HepG2 (cell line): ENCODE results near the gene OPRL1. TPM values are rescaled to one million over a fixed set of nuclear protein-coding genes. Genes with fewer than 3 reads are reported as not detected.

Source experiments
- ATAC-seq: fragments of 200-7000 bp; cut with Tn5 transposase; 3 replicates; pipeline ENCODE4 v1.9.1; 2020; ENCODE audit warnings: mild to moderate bottlenecking, moderate library complexity
- BruUV-seq: library from RNA; stranded (reverse); fragments of 400-500 nt; replicated peaks from 2 replicates; lab custom pipeline; 2021; lab: Mats Ljungman, UMichigan
- CTCF ChIA-PET: fragments of 300-600 bp; formaldehyde crosslinking; extraction: SDS; loops from one replicate; lab custom pipeline; 2021; ENCODE audit warnings: low total read pairs, inconsistent platforms, low intra/inter-chr PET ratio; lab: Yijun Ruan, JAX
- POLR2A ChIA-PET: fragments of 350-600 bp; sonication (Branson Sonifier 250); formaldehyde crosslinking; loops from one replicate; lab custom pipeline; 2020; ENCODE audit warnings: antibody characterized with exemption, inconsistent platforms; lab: Yijun Ruan, JAX
- DNase-seq: peaks from one replicate; pipeline ENCODE4 v3.0.0-alpha.2; 2015; ENCODE audit warnings: low spot score
- FAIRE-seq: peaks from 3 replicates; lab custom pipeline; 2011; peaks lifted over from hg19 to GRCh38; lab: Jason Lieb, UNC
- H2AFZ ChIP-seq: one replicate; pipeline ENCODE4 v1.6.1; 2011; ENCODE audit warnings: low read length, inconsistent platforms
- H3K27ac ChIP-seq: fragments of 300-600 bp; 3 replicates; pipeline ENCODE4 v1.8.0; 2011; ENCODE audit warnings: mixed run types, mild to moderate bottlenecking, mixed read lengths, low read length, inconsistent platforms; ENCODE audit not compliant: insufficient read depth; ENCODE audit errors: extremely low read length
- H3K27me3 ChIP-seq, 2 experiments: fragments of 200-600 bp in 1 of 2; 2 replicates in 1 of 2; 3 replicates in 1 of 2; pipeline versions ENCODE4 v1.6.0 to v1.8.0; 2011; ENCODE audit warnings: low read length in 2 of 2, mild to moderate bottlenecking in 2 of 2, moderate library complexity in 2 of 2, inconsistent platforms in 1 of 2; ENCODE audit not compliant: insufficient read depth in 2 of 2, control insufficient read depth in 1 of 2
- H3K36me3 ChIP-seq, 2 experiments: fragments of 200-600 bp in 1 of 2; replicated peaks in 1 of 2; 2 replicates in 1 of 2; 3 replicates in 1 of 2; pipeline versions ENCODE4 v1.5.1 to v1.8.0; 2011; ENCODE audit warnings: low read length in 2 of 2, inconsistent platforms in 1 of 2; ENCODE audit not compliant: insufficient read depth in 2 of 2, control insufficient read depth in 1 of 2
- H3K4me1 ChIP-seq: 2 replicates; pipeline ENCODE4 v1.5.1; 2012; ENCODE audit warnings: low read length, inconsistent platforms; ENCODE audit not compliant: insufficient read depth
- H3K4me2 ChIP-seq: 2 replicates; pipeline ENCODE4 v1.6.0; 2011; ENCODE audit warnings: low read depth, low read length, inconsistent platforms
- H3K4me3 ChIP-seq, 3 experiments: fragments of 200-600 bp in 1 of 3; sonication (generic), shearing (Covaris generic) in 1 of 3; replicated peaks in 1 of 3; 2 replicates each; pipeline ENCODE4 v1.5.1; 2011 to 2016; ENCODE audit warnings: low read length in 3 of 3, inconsistent platforms in 2 of 3, low read depth in 2 of 3, mild to moderate bottlenecking in 2 of 3, control low read depth in 1 of 3, mixed read lengths in 1 of 3; ENCODE audit not compliant: insufficient read depth in 1 of 3
- H3K79me2 ChIP-seq: one replicate; pipeline ENCODE4 v1.6.1; 2011; ENCODE audit warnings: low read length, inconsistent platforms; ENCODE audit not compliant: insufficient read depth
- H3K9ac ChIP-seq: 2 replicates; pipeline ENCODE4 v1.6.0; 2011; ENCODE audit warnings: mild to moderate bottlenecking, low read depth, low read length, inconsistent platforms; ENCODE audit not compliant: insufficient read depth
- H3K9me3 ChIP-seq: 2 replicates; pipeline ENCODE4 v1.5.1; 2012; ENCODE audit warnings: mild to moderate bottlenecking, low read length
- H4K20me1 ChIP-seq: 2 replicates; pipeline ENCODE4 v1.6.0; 2011; ENCODE audit warnings: inconsistent platforms, mild to moderate bottlenecking, low read length, moderate library complexity; ENCODE audit not compliant: insufficient read depth
- AGO1 ChIP-seq: fragments of 200-400 bp; formaldehyde crosslinking; IDR thresholded peaks from 2 replicates; pipeline ENCODE4 v1.6.1; 2017; ENCODE audit warnings: mild to moderate bottlenecking, low read depth, low read length, moderate library complexity; ENCODE audit not compliant: poor library complexity, severe bottlenecking
- ATF7 ChIP-seq, 2 experiments: fragments of 450-650 bp in 1 of 2; sonication (generic) in 1 of 2; formaldehyde crosslinking in 1 of 2; IDR thresholded peaks; 2 replicates each; pipeline versions ENCODE4 v1.4.0 to v1.6.1; 2016 to 2020; ENCODE audit warnings: antibody characterized with exemption in 1 of 2, mild to moderate bottlenecking in 1 of 2, missing genetic modification reagents in 1 of 2
- BCL3 ChIP-seq: sonication (generic); formaldehyde crosslinking; IDR thresholded peaks from 2 replicates; pipeline ENCODE4 v1.5.1; 2020; ENCODE audit warnings: mild to moderate bottlenecking, missing genetic modification reagents, moderate library complexity
- BORCS8-MEF2B ChIP-seq: sonication (generic); formaldehyde crosslinking; IDR thresholded peaks from 2 replicates; pipeline ENCODE4 v1.8.0; 2022; ENCODE audit warnings: mild to moderate bottlenecking, missing genetic modification reagents
- EED ChIP-seq: sonication (generic); formaldehyde crosslinking; IDR thresholded peaks from 2 replicates; pipeline ENCODE4 v1.5.0; 2020; ENCODE audit warnings: mild to moderate bottlenecking, missing genetic modification reagents
- ETV6 ChIP-seq: sonication (generic); formaldehyde crosslinking; conservative IDR thresholded peaks from 2 replicates; pipeline ENCODE4 v1.4.0; 2020; ENCODE audit warnings: missing genetic modification reagents
- MNT ChIP-seq: fragments of 450-650 bp; IDR thresholded peaks from 2 replicates; pipeline ENCODE4 v1.6.1; 2016
- NFIB ChIP-seq: sonication (generic); formaldehyde crosslinking; IDR thresholded peaks from 2 replicates; pipeline ENCODE4 v1.9.0; 2021; ENCODE audit warnings: missing genetic modification reagents, mild to moderate bottlenecking, borderline replicate concordance
- NRL ChIP-seq: sonication (generic); formaldehyde crosslinking; IDR thresholded peaks from 2 replicates; pipeline ENCODE4 v1.5.0; 2020; ENCODE audit warnings: missing genetic modification reagents, mild to moderate bottlenecking, moderate library complexity, borderline replicate concordance
- PTBP1 ChIP-seq: fragments of 200-400 bp; formaldehyde crosslinking; IDR thresholded peaks from 2 replicates; pipeline ENCODE4 v1.6.1; 2018; ENCODE audit warnings: low read length, low read depth; ENCODE audit not compliant: poor library complexity, severe bottlenecking
- RAD21 ChIP-seq: fragments of 450-650 bp; formaldehyde crosslinking; IDR thresholded peaks from 2 replicates; pipeline ENCODE4 v1.5.0; 2020; ENCODE audit warnings: mild to moderate bottlenecking
- SPEN ChIP-seq: sonication (generic); formaldehyde crosslinking; IDR thresholded peaks from 2 replicates; pipeline ENCODE4 v1.5.1; 2020; ENCODE audit warnings: low read depth, mild to moderate bottlenecking, missing genetic modification reagents
- XRCC5 ChIP-seq: fragments of 200-400 bp; formaldehyde crosslinking; optimal IDR thresholded peaks from 2 replicates; pipeline ENCODE3; 2017; ENCODE audit warnings: mild to moderate bottlenecking, low read length
- ZFX ChIP-seq: sonication (generic); formaldehyde crosslinking; IDR thresholded peaks from 2 replicates; pipeline ENCODE4 v1.4.0; 2020; ENCODE audit warnings: mild to moderate bottlenecking, low read depth, missing genetic modification reagents, moderate library complexity
- ZNF280B ChIP-seq: sonication (generic); formaldehyde crosslinking; IDR thresholded peaks from 2 replicates; pipeline ENCODE4 v1.5.0; 2020; ENCODE audit warnings: missing genetic modification reagents, mild to moderate bottlenecking, borderline replicate concordance
- ZNF33B ChIP-seq: sonication (generic); formaldehyde crosslinking; IDR thresholded peaks from 2 replicates; pipeline ENCODE4 v1.5.1; 2020; ENCODE audit warnings: mild to moderate bottlenecking, missing genetic modification reagents
- ZNF550 ChIP-seq: sonication (generic); formaldehyde crosslinking; IDR thresholded peaks from 2 replicates; pipeline ENCODE4 v1.4.0; 2020; ENCODE audit warnings: mild to moderate bottlenecking, missing genetic modification reagents, borderline replicate concordance
- ZNF572 ChIP-seq: sonication (generic); formaldehyde crosslinking; IDR thresholded peaks from 2 replicates; pipeline ENCODE4 v1.5.1; 2020; ENCODE audit warnings: mild to moderate bottlenecking, missing genetic modification reagents
- ZNF720 ChIP-seq: sonication (generic); formaldehyde crosslinking; IDR thresholded peaks from 2 replicates; pipeline ENCODE4 v1.4.0; 2020; ENCODE audit warnings: missing genetic modification reagents
- ZNF891 ChIP-seq: sonication (generic); formaldehyde crosslinking; IDR thresholded peaks from 2 replicates; pipeline ENCODE4 v1.5.0; 2020; ENCODE audit warnings: mild to moderate bottlenecking, missing genetic modification reagents
- WGBS: methylation state at CpG from one replicate; pipeline ENCODE4 v1.1.6; 2017; ENCODE audit warnings: low lambda C conversion rate; 5-methylcytosine and 5-hydroxymethylcytosine counted together
- in situ Hi-C: cut with HindIII; loops from 2 replicates; pipeline ENCODE4 v1.10.0; 2017; ENCODE audit warnings: low pct_unique_long_range_greater_than_20kb; ENCODE audit not compliant: extremely low pct_ligation_motif_present
- intact Hi-C: fragments of 100-400 bp; cut with micrococcal nuclease; formaldehyde crosslinking; loops from one replicate; pipeline ENCODE4 v1.10.0; 2022; ENCODE audit not compliant: unreplicated experiment
- polyA plus RNA-seq, 8 experiments: library from polyadenylated mRNA; depleted of rRNA in 3 of 8; stranded (reverse) in 7 of 8; unstranded in 1 of 8; fragments of >200 nt; fragmentation: Illumina TruSeq in 4 of 8; extraction: Trizol in 4 of 8; gene quantifications; 2 replicates each; pipeline versions ENCODE4 v1.2.1 to v1.2.3, GENCODE V29; 2011 to 2016; ENCODE audit warnings: low read depth in 4 of 8, missing spikeins in 1 of 8, mixed read lengths in 1 of 8; ENCODE audit not compliant: insufficient read depth in 1 of 8
- total RNA-seq, 5 experiments: library from RNA; depleted of rRNA; stranded (reverse); fragments of >200 nt; fragmentation: Illumina TruSeq; extraction: Trizol; gene quantifications; 2 replicates each; pipeline ENCODE4 v1.2.3, GENCODE V29; 2016; ENCODE audit warnings: low read depth in 1 of 5

Gene OPRL1
- total and polyA plus RNA-seq, 2 of the 13 experiments (the other 11 are each of a cell fraction or from before 2014, with no cell fraction given) = 0.35 to 0.71 TPM

- H3K27me3 ChIP-seq = no peaks in the 10 kb centered on the region; a peak in 1 of 5 replicates
- 39% methylated on average over 11 of the region's 11 CpGs for WGBS
- POLR2A ChIA-PET = interaction anchor here (1.6 to 10.1 kb wide), 4 partner anchors 8 to 21 kb away, joined by 5 to 252 read pairs (median 12); partner anchors contain the start of genes C20orf204 and SOX18
- intact Hi-C loops = no loop called here
- H3K27ac ChIP-seq = no peak overlapping the region
- peak overlapping the region; percentile 56 for H3K4me2 ChIP-seq
- H2AFZ ChIP-seq = no peak overlapping the region
- CTCF ChIA-PET = no interaction called here
- no peaks in the 10 kb centered on the region for H4K20me1 ChIP-seq
- BruUV-seq = no TSS peak
- FAIRE-seq (no peak), DNase-seq (no peak), ATAC-seq (no peak)
- H3K36me3 ChIP-seq = no peaks in the 10 kb centered on the region
- in situ Hi-C loops = no loop called here
- H3K79me2 ChIP-seq = peaks cover 4% of the 10 kb centered on the region
- peak overlapping the region in 1 of 3 experiments; percentile 45; a peak in 1 of 6 replicates for H3K4me3 ChIP-seq
- no peak overlapping the region for H3K9ac ChIP-seq
- peaks cover 53% of the 10 kb centered on the region for H3K4me1 ChIP-seq
- no peaks in the 10 kb centered on the region for H3K9me3 ChIP-seq
- TF ChIP-seq ATF7 (IDR thresholded peaks at IDR 0.05) = no peak
- TF ChIP-seq ATF7 (CRISPR knock-in tag; IDR thresholded peaks at IDR 0.05) = 0 out of 2 replicates have a peak, but pooled peaks have one; percentile 41
- TF ChIP-seq NRL = 0 out of 2 replicates have a peak, but pooled peaks have one; percentile 61
- TF ChIP-seq ZNF33B = no peak
- TF ChIP-seq MNT = no peak
- 0 out of 2 replicates have a peak, but pooled peaks have one; percentile 37 for TF ChIP-seq BCL3 (CRISPR knock-in tag)
- TF ChIP-seq ZFX (CRISPR knock-in tag) = no peak
- TF ChIP-seq NFIB (CRISPR knock-in tag) = no peak
- TF ChIP-seq ZNF550 (CRISPR knock-in tag) = 0 out of 2 replicates have a peak, but pooled peaks have one; percentile 21
- no peak for TF ChIP-seq BORCS8-MEF2B (CRISPR knock-in tag)
- no peak for TF ChIP-seq ETV6 (CRISPR knock-in tag)
- peak; percentile 65 for TF ChIP-seq PTBP1
- TF ChIP-seq XRCC5 = peak; percentile 42
- TF ChIP-seq ZNF572 (CRISPR knock-in tag) = 0 out of 2 replicates have a peak, but pooled peaks have one; percentile 38
- no peak for TF ChIP-seq ZNF720 (CRISPR knock-in tag)
- 0 out of 2 replicates have a peak, but pooled peaks have one; percentile 13 for TF ChIP-seq RAD21
- TF ChIP-seq AGO1 = peak; percentile 9
- peak; percentile 31; the same call in 1 of the 2 replicates for TF ChIP-seq SPEN
- TF ChIP-seq ZNF891 (CRISPR knock-in tag) = 0 out of 2 replicates have a peak, but pooled peaks have one; percentile 47
- TF ChIP-seq ZNF280B = peak; percentile 60; the same call in 1 of the 2 replicates
- TF ChIP-seq EED (CRISPR knock-in tag) = peak; percentile 7; the same call in 1 of the 2 replicates
Observed at GRCh38 chr20:64045346-64046011, 34.4 kb upstream of the OPRL1 start.
